ENCODE results near the gene SFTPD.
"Not testable (repeated sequence)": the region's sequence is repeated elsewhere in the genome, so short reads cannot be mapped to it uniquely, and the experiment has no call there.

The SFTPD gene

DNA sequence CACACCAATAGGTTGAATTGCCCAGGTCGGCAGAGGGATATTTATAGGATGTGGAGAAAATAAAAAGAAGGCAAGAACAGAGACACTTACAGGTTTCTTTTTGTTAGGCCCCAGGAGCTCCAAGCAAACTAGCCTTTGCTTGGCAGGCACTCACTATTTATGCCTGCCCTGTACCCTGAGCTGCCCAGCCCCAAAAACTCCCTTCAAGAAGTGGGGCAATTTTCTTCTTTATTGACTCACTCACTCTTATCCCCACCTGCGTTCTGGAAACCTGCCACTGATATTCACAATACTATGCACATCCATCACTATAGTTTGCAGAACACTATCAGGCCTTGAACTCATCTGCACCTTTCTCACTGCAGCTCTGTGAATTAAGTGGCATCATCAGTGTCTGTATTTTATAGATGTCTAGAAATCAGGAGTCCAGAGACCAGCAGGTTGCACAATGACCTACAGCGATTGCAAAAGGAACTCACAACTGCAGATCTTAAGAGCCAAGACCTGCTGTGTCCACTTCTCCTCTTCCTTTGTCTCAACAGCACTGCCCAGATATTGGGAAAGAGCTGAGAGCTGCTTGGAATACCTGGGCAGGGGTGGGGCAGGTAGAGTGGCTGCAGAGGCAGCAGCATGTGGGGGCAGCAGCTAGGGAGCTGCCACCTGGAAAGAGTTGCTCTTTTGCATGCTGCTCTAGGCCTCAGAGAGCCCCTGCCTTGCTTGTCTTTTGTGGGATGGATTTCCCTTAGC, at the start of gene SFTPD:
SFTPD (minus strand) TSS at position 130 of the 747 bp plus-strand sequence. CDS start 2,446 bp downstream, outside the sequence.
- no peak for DNase-seq

DNA sequence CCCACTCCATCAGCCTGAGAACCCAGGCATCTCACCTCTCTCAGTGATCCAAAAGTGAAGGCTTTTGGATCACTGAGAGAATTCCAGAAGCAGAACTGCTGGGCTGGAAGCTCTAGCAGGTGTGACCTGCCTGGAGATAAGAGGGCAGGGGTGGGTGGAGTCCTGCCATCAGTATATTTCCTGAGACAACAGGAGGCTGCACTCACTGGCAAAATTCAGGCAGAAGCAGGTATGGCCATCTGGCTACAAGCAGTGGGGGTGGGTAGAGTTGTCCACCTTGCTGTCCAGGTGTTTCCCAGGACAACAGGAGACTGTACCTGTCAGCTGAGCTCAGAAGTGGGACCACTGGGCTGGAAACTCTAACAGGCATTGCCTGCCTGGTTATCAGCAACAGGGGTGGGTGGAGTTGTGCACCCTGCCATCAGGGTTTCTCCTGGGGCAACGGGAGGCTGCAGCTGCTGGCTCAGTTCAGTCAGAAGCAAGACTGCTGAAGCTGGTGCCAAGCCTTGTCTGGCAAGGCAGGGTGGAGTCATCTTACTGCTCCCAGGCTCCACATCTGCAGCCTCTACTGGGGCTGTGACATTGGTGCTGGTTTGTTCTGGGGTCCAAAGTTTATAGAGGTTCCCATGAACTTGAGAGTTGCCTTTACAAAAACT, 47.2 kb upstream of the SFTPD start:
- no peak for DNase-seq

- no peak for DNase-seq
Observed at GRCh38 chr10:79994556-79994955, 45.7 kb upstream of the SFTPD start.

GRCh38 chr10:79988199-79988598, 39.3 kb upstream of the SFTPD start:
- not testable (repeated sequence) for DNase-seq

- DNase-seq, result not testable (repeated sequence)
Observed at GRCh38 chr10:79986661-79987060, 37.8 kb upstream of the SFTPD start.

GRCh38 chr10:79985481-79986072, 36.7 kb upstream of the SFTPD start:
- DNase-seq, result no peak

- DNase-seq, result peak; percentile 45 to 67
Observed at GRCh38 chr10:79984851-79985250, 35.9 kb upstream of the SFTPD start.

- no peak for DNase-seq
Observed at GRCh38 chr10:79983286-79983909, 34.5 kb upstream of the SFTPD start.

DNA sequence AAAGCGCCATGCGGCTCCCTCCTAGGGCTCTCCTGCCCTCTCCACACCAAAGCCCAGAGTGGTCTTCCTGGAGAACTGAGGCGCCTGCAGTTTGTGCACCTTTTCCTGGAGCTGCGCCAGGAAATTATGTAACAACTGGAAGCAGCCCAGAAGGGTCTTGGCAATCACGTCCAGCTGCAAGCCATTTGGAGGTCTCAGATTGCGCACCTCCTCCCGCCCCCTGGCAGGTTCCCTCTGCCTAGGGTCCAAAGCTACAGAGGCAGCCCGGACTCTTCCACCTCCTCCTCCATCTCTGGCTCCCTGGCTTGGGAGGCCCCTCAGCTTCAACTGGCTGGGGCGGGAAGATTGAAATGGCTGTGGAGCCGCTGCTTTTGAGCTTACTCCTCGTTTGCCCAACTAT, 34.0 kb upstream of the SFTPD start:
- no peak for DNase-seq

DNA sequence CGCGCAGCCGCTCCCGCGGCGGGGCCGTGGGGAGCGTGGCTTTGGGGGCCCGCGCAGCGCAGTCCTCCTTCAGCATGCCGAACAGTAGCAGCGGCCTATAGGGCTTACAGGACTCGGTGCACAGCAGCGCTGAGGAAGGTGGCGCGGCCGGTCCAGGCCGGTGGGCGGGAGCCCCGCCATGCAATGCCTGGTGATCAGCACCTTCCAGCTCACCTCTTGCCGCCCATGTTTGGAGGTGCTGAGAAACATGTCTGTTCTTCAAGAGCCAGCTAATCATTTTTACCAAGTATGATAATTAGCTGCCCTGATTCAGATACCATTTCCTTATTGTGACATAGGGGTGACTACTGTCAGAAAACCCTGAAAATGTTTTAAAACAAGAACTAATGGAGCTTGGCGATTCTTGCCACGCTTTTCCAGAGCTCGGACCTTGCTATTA, 33.5 kb upstream of the SFTPD start:
- DNase-seq, result no peak

DNA sequence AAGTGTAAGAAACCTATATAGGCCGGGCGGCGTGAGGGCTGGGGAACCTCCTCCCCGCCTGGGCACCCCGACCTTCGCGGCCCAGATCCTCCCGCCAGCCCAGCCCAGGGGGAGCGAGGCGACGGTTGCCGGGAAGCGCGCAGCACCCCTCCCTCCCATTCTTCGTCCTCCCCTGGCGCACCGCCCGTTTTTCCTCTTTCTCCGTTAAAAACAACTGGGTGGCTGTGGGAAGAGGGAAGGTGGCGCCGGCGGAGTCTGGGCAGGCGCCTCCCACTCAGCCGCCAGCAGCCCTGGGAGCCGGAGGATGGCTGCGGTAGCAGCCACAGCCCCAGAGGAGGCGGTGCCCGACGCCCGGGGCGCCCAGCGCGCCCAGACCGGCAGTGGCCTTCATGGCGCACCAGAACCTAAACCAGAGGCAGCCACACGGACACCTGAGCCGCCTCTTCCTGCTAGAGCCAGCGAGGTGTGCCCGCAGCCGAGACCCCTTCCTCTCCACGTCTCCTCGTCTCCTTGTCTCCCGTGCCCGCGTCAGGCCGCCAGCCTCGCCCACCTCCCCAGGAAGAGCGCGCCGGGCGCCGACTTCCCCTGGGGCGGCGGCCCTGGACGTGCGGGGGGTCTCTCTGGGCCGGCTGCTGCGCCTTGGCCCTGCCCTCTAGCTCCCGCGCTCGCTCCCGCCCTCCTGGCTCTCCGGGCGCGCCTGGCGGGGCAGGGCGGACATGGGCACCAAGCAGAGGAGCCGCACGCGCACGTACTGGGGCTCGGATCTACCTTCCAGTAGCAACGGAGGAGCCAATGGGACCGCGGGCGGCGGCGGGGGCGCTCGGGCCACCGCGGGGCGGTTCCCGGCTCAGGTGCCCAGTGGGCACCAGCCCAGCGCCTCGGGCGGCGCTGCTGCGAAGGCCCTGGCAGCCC, 32.8 kb upstream of the SFTPD start:
- DNase-seq, result peak; percentile 31 to 46

DNA sequence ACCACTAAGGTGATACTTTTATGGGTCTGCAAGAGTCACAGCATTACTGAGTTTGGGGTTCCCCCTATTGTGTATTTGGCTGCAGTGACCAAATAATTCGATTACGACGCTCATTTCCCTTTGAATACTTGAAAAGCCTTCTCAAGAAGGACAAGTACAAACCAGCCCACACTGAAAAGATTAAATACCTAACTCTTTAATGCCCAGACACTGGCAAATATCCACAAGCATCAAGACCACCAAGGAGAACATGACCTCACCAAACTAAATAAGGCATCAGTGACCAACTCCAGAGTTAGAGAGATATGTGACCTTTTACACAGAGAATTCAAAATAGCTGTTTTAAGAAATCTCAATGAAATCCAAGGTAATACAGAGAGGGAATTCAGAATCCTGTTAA, 31.8 kb upstream of the SFTPD start:
- no peak for DNase-seq

GRCh38 chr10:79979976-79980687, 31.2 kb upstream of the SFTPD start:
- DNase-seq, result no peak

GRCh38 chr10:79979310-79979975, 30.5 kb upstream of the SFTPD start:
- DNase-seq, result no peak

DNA sequence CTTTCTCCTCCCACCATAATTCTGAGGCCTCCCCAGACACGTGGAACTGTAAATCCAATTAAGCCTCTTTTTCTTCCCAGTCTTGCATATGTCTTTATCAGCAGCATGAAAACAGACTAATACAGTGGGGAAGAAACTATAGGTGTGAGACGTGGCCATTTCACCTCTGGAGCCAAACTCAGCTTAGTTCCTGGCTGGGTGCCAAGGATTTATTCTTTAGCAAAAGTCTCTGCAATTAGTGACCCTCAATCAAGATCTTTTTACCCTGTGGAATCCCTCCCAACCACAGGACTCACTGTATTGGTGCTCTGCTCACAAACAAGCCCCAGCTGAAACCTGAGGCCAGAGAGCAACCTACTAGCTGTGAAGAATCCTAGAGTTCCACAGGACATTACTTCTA, 28.1 kb upstream of the SFTPD start:
- DNase-seq, result no peak

DNA sequence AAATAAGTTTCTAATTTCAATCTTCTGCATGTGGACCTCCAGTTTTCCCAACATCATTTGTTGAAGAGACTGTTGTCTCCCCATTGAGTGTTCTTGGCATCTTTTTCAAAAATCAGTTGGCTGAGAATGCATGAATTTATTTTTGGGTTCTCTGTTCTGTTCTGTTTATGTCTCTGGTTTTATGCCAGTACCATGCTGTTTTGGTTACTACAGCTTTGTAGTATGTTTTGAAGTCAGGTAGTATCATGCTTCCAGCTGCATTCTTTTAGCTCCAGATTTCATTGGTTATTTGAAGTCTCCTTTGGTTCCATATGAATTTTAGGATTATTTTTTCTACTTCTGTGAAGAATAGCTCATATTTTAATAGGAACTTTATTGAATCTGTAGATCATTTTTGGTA, 21.2 kb upstream of the SFTPD start:
- no peak for DNase-seq

DNA sequence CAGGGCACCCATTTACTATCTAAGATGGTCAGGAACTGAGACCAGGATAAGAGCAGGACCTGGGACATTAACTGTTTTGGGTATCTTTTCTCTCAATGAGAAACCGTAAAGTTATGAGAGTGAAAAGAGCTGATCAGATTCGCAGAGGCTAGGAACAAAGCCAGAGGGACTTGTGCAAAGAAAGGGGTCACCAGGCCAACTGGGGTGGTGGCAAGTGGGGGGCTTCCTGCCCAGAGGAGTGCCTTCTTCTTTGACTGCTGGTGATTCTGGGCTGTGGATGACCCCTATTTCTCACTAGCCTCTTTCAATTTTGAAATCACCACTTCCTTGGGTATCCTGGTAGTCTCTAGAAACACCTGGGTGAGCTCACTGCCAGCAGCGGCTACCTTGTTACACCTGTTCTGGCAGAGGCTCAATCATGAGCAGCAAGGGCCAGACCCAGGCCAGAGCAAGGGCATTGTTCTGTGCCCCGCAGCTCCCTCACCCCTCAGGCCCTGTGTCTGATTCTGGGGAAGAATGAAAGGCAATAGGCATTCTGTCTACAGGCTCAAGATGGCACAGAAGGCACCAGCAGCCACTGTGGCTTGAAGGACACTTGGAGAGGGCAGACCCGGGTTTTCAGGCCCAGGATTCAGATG, 999 bp downstream of the SFTPD start:
- no peak for DNase-seq

DNA sequence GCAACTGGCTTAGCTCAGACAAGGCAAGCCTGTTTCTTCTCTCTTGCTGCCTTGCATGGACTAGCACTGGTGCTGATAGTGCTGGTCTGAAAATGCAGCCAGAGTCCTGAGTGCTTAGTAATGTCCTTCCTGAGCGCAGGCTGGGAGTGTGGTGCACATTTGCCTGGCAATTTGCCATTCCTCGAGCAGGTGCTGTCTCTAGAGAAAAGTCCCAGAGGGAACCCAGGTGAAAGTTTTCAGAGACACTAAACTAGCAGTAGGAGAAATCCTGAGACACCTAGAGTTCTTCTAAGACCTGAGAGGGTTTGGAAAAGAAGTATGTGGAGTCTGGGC, 1.9 kb downstream of the SFTPD start:
- no peak for DNase-seq

GRCh38 chr10:79946271-79947082, 2.4 kb downstream of the SFTPD start:
- DNase-seq, result no peak

Measured in activated CD4-positive, alpha-beta T cell treated with anti-CD3 and anti-CD28 coated beads, Interleukin-2, amount 50 U/mL, for 48 hours (primary cell).